Prostate gland (tissue), 2 donors: Measurements from ENCODE around the gene MAD1L1.

Experiments used
- POLR2AphosphoS5 ChIP-seq: sonication (generic); formaldehyde crosslinking; IDR thresholded peaks from one replicate; pipeline ENCODE4 v1.6.1; 2017; ENCODE audit warnings: antibody characterized with exemption
- TF ChIP-seq, protein P1 (sequence below), 4 experiments: fragments of 200-600 bp in 2 of 4; fragments of 450-650 bp in 2 of 4; sonication (generic) in 2 of 4; IDR thresholded peaks; 1 replicate in 3 of 4; 2 replicates in 1 of 4; pipeline ENCODE4 v1.5.1; 2016 to 2019; ENCODE audit warnings: antibody characterized with exemption in 4 of 4, mild to moderate bottlenecking in 2 of 4, moderate library complexity in 2 of 4

DNA sequence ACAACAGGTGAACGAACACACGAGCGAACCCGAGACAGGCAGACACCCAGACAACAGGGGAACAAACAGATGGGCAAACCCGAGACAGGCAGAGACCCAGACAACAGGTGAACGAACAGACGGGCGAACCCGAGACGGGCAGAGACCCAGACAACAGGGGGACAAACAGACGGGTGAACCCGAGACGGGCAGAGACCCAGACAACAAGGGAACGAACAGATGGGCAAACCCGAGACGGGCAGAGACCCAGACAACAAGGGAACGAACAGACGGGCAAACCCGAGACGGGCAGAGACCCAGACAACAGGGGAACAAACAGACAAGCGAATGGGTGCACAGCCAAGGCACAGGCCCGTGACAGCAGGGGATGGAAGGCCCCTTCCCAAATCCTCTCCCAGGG, 298.0 kb downstream of the MAD1L1 start:
- TF ChIP-seq, protein P1, sequence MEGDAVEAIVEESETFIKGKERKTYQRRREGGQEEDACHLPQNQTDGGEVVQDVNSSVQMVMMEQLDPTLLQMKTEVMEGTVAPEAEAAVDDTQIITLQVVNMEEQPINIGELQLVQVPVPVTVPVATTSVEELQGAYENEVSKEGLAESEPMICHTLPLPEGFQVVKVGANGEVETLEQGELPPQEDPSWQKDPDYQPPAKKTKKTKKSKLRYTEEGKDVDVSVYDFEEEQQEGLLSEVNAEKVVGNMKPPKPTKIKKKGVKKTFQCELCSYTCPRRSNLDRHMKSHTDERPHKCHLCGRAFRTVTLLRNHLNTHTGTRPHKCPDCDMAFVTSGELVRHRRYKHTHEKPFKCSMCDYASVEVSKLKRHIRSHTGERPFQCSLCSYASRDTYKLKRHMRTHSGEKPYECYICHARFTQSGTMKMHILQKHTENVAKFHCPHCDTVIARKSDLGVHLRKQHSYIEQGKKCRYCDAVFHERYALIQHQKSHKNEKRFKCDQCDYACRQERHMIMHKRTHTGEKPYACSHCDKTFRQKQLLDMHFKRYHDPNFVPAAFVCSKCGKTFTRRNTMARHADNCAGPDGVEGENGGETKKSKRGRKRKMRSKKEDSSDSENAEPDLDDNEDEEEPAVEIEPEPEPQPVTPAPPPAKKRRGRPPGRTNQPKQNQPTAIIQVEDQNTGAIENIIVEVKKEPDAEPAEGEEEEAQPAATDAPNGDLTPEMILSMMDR (IDR thresholded peaks at IDR 0.05) = no peak
- no peak for TF ChIP-seq POLR2AphosphoS5
